Effector memory CD8-positive, alpha-beta T cell (primary cell): Measurements from ENCODE around the gene ARVCF.

ENCODE experiments used
- ATAC-seq: fragments of 150-1000 bp; cut with Tn5 transposase; replicated peaks from 2 replicates; pipeline ENCODE4 v1.10.0; 2021; ENCODE audit warnings: mild to moderate bottlenecking, moderate library complexity
- DNase-seq, 3 experiments: peaks; one replicate each; pipeline ENCODE4 v3.0.0; 2021
- H3K27ac Mint-ChIP-seq, 2 donors: one replicate each; pipeline ENCODE4 v1.8.0; 2022; ENCODE audit warnings: mild to moderate bottlenecking in 2 of 2, mixed read lengths in 2 of 2, moderate library complexity in 2 of 2
- H3K27me3 Mint-ChIP-seq, 2 donors: one replicate each; pipeline ENCODE4 v1.8.0; 2022; ENCODE audit warnings: mixed read lengths in 2 of 2
- H3K36me3 Mint-ChIP-seq: one replicate; pipeline ENCODE4 v1.8.0; 2022; ENCODE audit warnings: mild to moderate bottlenecking, moderate library complexity, mixed read lengths; ENCODE audit not compliant: insufficient read depth
- H3K4me1 Mint-ChIP-seq, 2 donors: one replicate each; pipeline ENCODE4 v1.8.0; 2022; ENCODE audit warnings: low read depth in 2 of 2, mixed read lengths in 2 of 2
- H3K4me3 Mint-ChIP-seq, 2 donors: one replicate each; pipeline ENCODE4 v1.8.0; 2022; ENCODE audit warnings: mild to moderate bottlenecking in 2 of 2, mixed read lengths in 2 of 2, moderate library complexity in 2 of 2
- H3K9me3 Mint-ChIP-seq, 2 donors: one replicate each; pipeline ENCODE4 v1.8.0; 2022; ENCODE audit warnings: mixed read lengths in 2 of 2

Gene ARVCF

GRCh38 chr22:19966908-19967750, 49.5 kb downstream of the ARVCF start:
- H3K27me3 Mint-ChIP-seq: no peaks in the 10 kb centered on the region
- H3K4me3 Mint-ChIP-seq: no peak overlapping the region
- DNase-seq (no peak), ATAC-seq (no peak)
- H3K27ac Mint-ChIP-seq: peak overlapping the region in 1 of 2 donors; percentile 41
- no peaks in the 10 kb centered on the region for H3K9me3 Mint-ChIP-seq
- H3K4me1 Mint-ChIP-seq: peaks cover 9 to 11% of the 10 kb centered on the region in 2 donors
- H3K36me3 Mint-ChIP-seq: peaks cover 14% of the 10 kb centered on the region

DNA sequence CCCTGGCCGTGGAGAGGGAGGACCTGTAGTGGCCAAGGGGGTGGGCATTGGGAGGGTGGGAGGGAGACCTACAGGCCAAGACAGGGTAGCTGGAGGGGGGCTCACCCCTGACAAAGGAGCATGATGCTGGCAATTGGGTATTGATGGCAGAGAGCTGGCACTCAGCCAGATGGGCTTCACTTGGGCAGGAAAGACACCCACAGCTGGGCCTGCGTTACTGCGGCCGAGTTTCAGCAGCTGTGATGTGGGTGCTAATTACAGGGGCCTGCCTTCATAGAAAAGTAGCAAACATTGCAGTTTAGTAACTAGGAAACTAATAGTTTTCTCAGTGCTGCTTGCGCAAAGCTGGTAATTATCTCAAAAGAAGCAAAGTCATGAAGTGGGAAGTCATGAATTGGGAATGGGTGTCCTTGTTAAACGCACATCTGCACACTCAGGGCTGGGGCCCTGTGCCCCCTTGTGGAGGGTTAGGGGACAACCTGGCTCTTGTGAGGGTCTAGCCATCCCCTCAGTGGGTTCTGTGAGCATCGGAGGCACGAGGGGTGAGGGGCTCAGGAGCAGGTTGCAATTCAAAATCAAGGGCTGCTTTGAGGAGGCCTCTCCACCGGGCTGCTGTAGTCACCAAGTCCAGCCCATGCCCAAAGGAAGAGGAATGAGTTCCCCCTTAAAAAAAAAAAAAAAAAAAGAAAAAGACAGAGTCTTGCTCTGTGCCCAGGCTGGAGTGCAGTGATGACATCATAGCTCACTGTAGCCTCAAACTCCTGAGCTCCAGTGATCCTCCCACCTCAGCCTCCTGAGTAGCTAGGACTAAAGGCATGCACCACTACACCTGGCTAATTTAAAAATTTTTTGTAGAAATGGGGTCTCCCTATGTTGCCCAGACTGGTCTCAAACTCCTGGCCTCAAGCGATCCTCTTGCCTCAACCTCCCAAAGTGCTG, 50.6 kb downstream of the ARVCF start:
- H3K27ac Mint-ChIP-seq: peak overlapping the region in 1 of 2 donors; percentile 62
- peaks cover 14% of the 10 kb centered on the region for H3K36me3 Mint-ChIP-seq
- no peaks in the 10 kb centered on the region for H3K27me3 Mint-ChIP-seq
- peaks cover 7 to 8% of the 10 kb centered on the region in 2 donors for H3K4me1 Mint-ChIP-seq
- no peaks in the 10 kb centered on the region for H3K9me3 Mint-ChIP-seq
- no peak overlapping the region for H3K4me3 Mint-ChIP-seq
- DNase-seq: no peak
- ATAC-seq: no peak

- H3K27ac Mint-ChIP-seq: peak overlapping the region in 1 of 2 donors; percentile 62
- DNase-seq (no peak), ATAC-seq (no peak)
- H3K4me1 Mint-ChIP-seq: peaks cover 0 to 2% of the 10 kb centered on the region in 2 donors
- no peaks in the 10 kb centered on the region for H3K27me3 Mint-ChIP-seq
- peaks cover 10% of the 10 kb centered on the region for H3K36me3 Mint-ChIP-seq
- no peak overlapping the region for H3K4me3 Mint-ChIP-seq
- H3K9me3 Mint-ChIP-seq: no peaks in the 10 kb centered on the region
Measured at GRCh38 chr22:19964701-19965386, 51.8 kb downstream of the ARVCF start.

GRCh38 chr22:19963863-19964642, 52.6 kb downstream of the ARVCF start:
- H3K4me1 Mint-ChIP-seq: peaks cover 0 to 2% of the 10 kb centered on the region in 2 donors
- H3K9me3 Mint-ChIP-seq: no peaks in the 10 kb centered on the region
- H3K27me3 Mint-ChIP-seq: no peaks in the 10 kb centered on the region
- no peak overlapping the region for H3K27ac Mint-ChIP-seq
- ATAC-seq: no peak
- no peak for DNase-seq
- H3K36me3 Mint-ChIP-seq: peaks cover 9% of the 10 kb centered on the region
- H3K4me3 Mint-ChIP-seq: no peak overlapping the region

GRCh38 chr22:19962909-19963806, 53.5 kb downstream of the ARVCF start:
- DNase-seq (no peak), ATAC-seq (no peak)
- H3K27me3 Mint-ChIP-seq: no peaks in the 10 kb centered on the region
- no peak overlapping the region for H3K27ac Mint-ChIP-seq
- H3K36me3 Mint-ChIP-seq: peaks cover 7% of the 10 kb centered on the region
- H3K4me3 Mint-ChIP-seq: no peak overlapping the region
- no peaks in the 10 kb centered on the region for H3K9me3 Mint-ChIP-seq
- H3K4me1 Mint-ChIP-seq: peaks cover 0 to 2% of the 10 kb centered on the region in 2 donors

DNA sequence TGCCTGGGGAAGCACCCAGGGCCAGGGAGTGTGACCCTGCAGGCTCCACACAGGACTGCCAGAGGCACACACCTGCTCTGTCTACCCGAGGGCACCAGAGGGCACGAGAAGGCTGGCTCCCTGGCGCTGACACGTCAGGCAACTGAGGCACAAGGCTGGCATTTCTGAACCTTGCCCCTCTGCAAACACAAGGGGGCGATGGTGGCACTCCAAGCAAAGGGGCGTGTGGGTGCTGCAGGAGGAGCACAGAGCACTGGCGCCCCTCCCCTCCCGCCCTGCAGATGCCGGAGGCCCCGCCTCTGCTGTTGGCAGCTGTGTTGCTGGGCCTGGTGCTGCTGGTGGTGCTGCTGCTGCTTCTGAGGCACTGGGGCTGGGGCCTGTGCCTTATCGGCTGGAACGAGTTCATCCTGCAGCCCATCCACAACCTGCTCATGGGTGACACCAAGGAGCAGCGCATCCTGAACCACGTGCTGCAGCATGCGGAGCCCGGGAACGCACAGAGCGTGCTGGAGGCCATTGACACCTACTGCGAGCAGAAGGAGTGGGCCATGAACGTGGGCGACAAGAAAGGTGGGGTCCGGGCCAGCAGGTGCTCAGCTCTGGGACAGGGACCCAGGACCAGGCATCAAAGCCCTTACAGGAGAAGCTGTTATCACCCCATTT, 54.2 kb downstream of the ARVCF start:
- peak; percentile 55 for ATAC-seq
- Mint-ChIP-seq H3K4me3 (no peak overlapping the region), H3K9me3 (no peaks in the 10 kb centered on the region), H3K4me1 (peaks cover 0 to 2% of the 10 kb centered on the region in 2 donors), H3K27ac (no peak overlapping the region), H3K27me3 (no peaks in the 10 kb centered on the region), H3K36me3 (peaks cover 5% of the 10 kb centered on the region)
- DNase-seq: no peak

- H3K4me1 Mint-ChIP-seq: peaks cover 0 to 2% of the 10 kb centered on the region in 2 donors
- H3K36me3 Mint-ChIP-seq: no peaks in the 10 kb centered on the region
- H3K27ac Mint-ChIP-seq: no peak overlapping the region
- ATAC-seq (no peak), DNase-seq (no peak)
- H3K27me3 Mint-ChIP-seq: no peaks in the 10 kb centered on the region
- no peak overlapping the region for H3K4me3 Mint-ChIP-seq
- no peaks in the 10 kb centered on the region for H3K9me3 Mint-ChIP-seq
Measured at GRCh38 chr22:19961868-19962245, 54.8 kb downstream of the ARVCF start.

DNA sequence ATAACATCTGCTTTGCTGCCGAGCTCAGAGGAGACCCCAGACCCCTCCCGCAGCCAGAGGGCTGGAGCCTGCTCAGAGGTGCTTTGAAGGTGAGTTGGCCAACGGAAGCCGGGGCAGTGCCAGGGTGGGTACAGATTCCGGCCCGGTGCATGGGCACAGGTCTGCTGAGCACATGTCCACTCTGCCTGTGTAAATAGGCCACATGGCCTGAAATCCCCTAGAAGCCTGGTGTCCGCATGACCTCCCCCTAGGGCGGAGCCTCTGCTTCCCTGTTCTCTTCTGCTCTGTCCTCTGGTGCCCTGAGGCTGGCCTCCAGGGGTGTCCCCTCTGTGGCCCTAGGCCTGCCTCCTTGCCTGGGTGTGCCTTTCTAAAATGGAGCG, 55.4 kb downstream of the ARVCF start:
- Mint-ChIP-seq H3K4me1 (peaks cover 0 to 2% of the 10 kb centered on the region in 2 donors), H3K27ac (no peak overlapping the region), H3K9me3 (no peaks in the 10 kb centered on the region), H3K4me3 (no peak overlapping the region), H3K27me3 (no peaks in the 10 kb centered on the region), H3K36me3 (no peaks in the 10 kb centered on the region)
- ATAC-seq (no peak), DNase-seq (no peak)

DNA sequence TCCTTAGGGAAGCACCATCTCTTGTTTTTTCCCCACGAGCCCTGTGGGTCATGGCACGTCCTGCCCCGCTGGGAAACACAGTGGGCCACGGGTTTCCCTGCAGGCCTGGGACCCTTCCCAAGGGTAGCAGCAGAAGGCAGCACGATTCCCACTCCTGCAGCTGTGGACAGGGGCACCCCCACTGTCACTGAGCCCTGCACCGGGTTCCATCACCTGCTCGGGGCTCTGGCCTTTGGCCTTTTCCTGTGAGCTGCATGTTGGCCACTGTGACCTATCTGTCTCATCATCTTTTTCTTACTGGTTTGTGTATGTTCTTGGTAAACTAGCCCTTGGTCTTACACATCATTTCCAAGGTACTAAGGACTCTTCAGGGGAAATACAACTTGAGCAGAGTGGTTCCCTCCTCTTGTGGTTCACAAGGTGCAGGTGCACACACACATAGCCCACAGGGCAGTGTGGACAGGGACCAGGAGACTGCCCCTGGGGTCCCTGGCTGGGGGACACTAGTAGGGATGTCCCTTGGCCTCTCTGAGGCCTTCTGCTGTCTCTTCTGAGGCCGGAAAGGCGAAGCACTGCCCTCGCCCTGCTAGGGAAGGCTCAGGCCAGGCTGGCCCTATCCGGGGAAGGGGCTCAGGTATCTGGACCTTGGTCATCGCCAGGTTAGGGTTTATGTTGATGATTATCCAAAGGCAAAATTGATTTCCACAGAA, 56.0 kb downstream of the ARVCF start:
- H3K9me3 Mint-ChIP-seq: no peaks in the 10 kb centered on the region
- peak overlapping the region in 1 of 2 donors; percentile 59 for H3K27ac Mint-ChIP-seq
- H3K4me3 Mint-ChIP-seq: no peak overlapping the region

GRCh38 chr22:19959587-19960490, 56.8 kb downstream of the ARVCF start:
- no peak for ATAC-seq

More for the DNA sequence above, 56.0 kb downstream of the ARVCF start:
- ATAC-seq (no peak), DNase-seq (no peak)
- H3K27me3 Mint-ChIP-seq: no peaks in the 10 kb centered on the region
- H3K4me1 Mint-ChIP-seq: peaks cover 4% of the 10 kb centered on the region in 2 donors
- no peaks in the 10 kb centered on the region for H3K36me3 Mint-ChIP-seq

More at GRCh38 chr22:19959587-19960490, 56.8 kb downstream of the ARVCF start:
- peaks cover 10 to 12% of the 10 kb centered on the region in 2 donors for H3K4me1 Mint-ChIP-seq
- no peak for DNase-seq
- H3K27ac Mint-ChIP-seq: peak overlapping the region in 1 of 2 donors; percentile 59
- no peaks in the 10 kb centered on the region for H3K36me3 Mint-ChIP-seq
- no peak overlapping the region for H3K4me3 Mint-ChIP-seq
- no peaks in the 10 kb centered on the region for H3K27me3 Mint-ChIP-seq
- H3K9me3 Mint-ChIP-seq: no peaks in the 10 kb centered on the region
